Glutamatergic neuron (in vitro differentiated cells): ENCODE data around the gene APOLD1. TPM values are rescaled to one million over a fixed set of nuclear protein-coding genes. Genes with fewer than 3 reads are reported as not detected.

Experiments used
- DNase-seq: peaks from one replicate; pipeline ENCODE4 v3.0.0; 2022
- H3K27ac Mint-ChIP-seq: one replicate; pipeline ENCODE4 v1.8.0; 2020; ENCODE audit warnings: mild to moderate bottlenecking, mixed read lengths, inconsistent platforms; ENCODE audit not compliant: unreplicated experiment
- H3K27me3 Mint-ChIP-seq: one replicate; pipeline ENCODE4 v1.8.0; 2020; ENCODE audit warnings: mild to moderate bottlenecking, moderate library complexity, mixed read lengths, inconsistent platforms; ENCODE audit not compliant: unreplicated experiment
- H3K36me3 Mint-ChIP-seq: one replicate; pipeline ENCODE4 v1.8.0; 2020; ENCODE audit warnings: mild to moderate bottlenecking, mixed read lengths, inconsistent platforms; ENCODE audit not compliant: unreplicated experiment
- H3K4me1 Mint-ChIP-seq: one replicate; pipeline ENCODE4 v1.8.0; 2020; ENCODE audit warnings: mild to moderate bottlenecking, low read depth, mixed read lengths, inconsistent platforms; ENCODE audit not compliant: unreplicated experiment
- H3K4me3 Mint-ChIP-seq: one replicate; pipeline ENCODE4 v1.8.0; 2020; ENCODE audit warnings: mild to moderate bottlenecking, mixed read lengths, inconsistent platforms; ENCODE audit not compliant: unreplicated experiment
- H3K9me3 Mint-ChIP-seq: one replicate; pipeline ENCODE4 v1.8.0; 2020; ENCODE audit warnings: mild to moderate bottlenecking, moderate library complexity, mixed read lengths, inconsistent platforms; ENCODE audit not compliant: unreplicated experiment
- total RNA-seq: library from RNA; stranded (reverse); fragmentation: NEBNext Ultra II Directional; extraction: Animal tissue kit (Norgen Biotek cat#: 25700); gene quantifications from one replicate; pipeline ENCODE4 v1.2.1, GENCODE V29; 2021; ENCODE audit not compliant: unreplicated experiment
- TF ChIP-seq, protein P1 (sequence below): fragments of 200-600 bp; sonication (generic); IDR thresholded peaks from one replicate; pipeline ENCODE4 v1.5.0; 2021; ENCODE audit not compliant: partially characterized antibody, unreplicated experiment

The APOLD1 gene
- total RNA-seq, 1 donor from 2014 or later = 0.86 TPM

DNA sequence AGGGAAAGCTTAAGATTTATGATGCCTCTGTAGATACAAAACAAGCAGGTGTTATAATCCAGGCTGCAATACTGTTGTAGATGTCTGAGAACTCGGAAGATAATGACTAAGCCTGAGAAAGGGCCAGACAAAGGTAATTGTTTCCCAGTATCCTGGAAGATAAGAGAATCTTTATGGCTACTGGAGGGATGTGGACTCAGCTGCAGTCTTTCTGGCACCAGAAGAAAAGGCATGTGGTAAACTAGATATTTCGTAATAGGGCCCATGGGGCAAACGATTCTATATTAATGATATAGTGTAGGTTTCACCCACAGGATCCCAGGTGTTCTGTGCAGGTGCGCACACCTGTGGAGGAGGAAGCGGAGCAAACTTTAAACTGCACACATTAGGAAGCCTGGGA lies 9.2 kb upstream of the APOLD1 start:
- DNase-seq = no peak
- H3K27me3 Mint-ChIP-seq = no peaks in the 10 kb centered on the region
- TF ChIP-seq, protein P1, sequence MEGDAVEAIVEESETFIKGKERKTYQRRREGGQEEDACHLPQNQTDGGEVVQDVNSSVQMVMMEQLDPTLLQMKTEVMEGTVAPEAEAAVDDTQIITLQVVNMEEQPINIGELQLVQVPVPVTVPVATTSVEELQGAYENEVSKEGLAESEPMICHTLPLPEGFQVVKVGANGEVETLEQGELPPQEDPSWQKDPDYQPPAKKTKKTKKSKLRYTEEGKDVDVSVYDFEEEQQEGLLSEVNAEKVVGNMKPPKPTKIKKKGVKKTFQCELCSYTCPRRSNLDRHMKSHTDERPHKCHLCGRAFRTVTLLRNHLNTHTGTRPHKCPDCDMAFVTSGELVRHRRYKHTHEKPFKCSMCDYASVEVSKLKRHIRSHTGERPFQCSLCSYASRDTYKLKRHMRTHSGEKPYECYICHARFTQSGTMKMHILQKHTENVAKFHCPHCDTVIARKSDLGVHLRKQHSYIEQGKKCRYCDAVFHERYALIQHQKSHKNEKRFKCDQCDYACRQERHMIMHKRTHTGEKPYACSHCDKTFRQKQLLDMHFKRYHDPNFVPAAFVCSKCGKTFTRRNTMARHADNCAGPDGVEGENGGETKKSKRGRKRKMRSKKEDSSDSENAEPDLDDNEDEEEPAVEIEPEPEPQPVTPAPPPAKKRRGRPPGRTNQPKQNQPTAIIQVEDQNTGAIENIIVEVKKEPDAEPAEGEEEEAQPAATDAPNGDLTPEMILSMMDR = no peak
- no peak overlapping the region for H3K4me3 Mint-ChIP-seq
- peaks cover 2% of the 10 kb centered on the region for H3K9me3 Mint-ChIP-seq
- H3K36me3 Mint-ChIP-seq = peaks cover 6% of the 10 kb centered on the region
- H3K27ac Mint-ChIP-seq = no peak overlapping the region
- H3K4me1 Mint-ChIP-seq = no peaks in the 10 kb centered on the region

- TF ChIP-seq, protein P1 = no peak
- Mint-ChIP-seq H3K27me3 (no peaks in the 10 kb centered on the region), H3K9me3 (peaks cover 2% of the 10 kb centered on the region), H3K27ac (no peak overlapping the region), H3K36me3 (peaks cover 6% of the 10 kb centered on the region), H3K4me1 (no peaks in the 10 kb centered on the region), H3K4me3 (no peak overlapping the region)
- DNase-seq = no peak
Observed at GRCh38 chr12:12777092-12777491, 8.4 kb upstream of the APOLD1 start.

- Mint-ChIP-seq H3K4me3 (no peak overlapping the region), H3K4me1 (no peaks in the 10 kb centered on the region), H3K27ac (no peak overlapping the region), H3K27me3 (no peaks in the 10 kb centered on the region), H3K9me3 (no peaks in the 10 kb centered on the region), H3K36me3 (peaks cover 5% of the 10 kb centered on the region)
- DNase-seq = no peak
- TF ChIP-seq, protein P1 = no peak
Observed at GRCh38 chr12:12779007-12779406, 6.5 kb upstream of the APOLD1 start.

GRCh38 chr12:12779529-12779928 lies 5.9 kb upstream of the APOLD1 start:
- no peak overlapping the region for H3K27ac Mint-ChIP-seq
- no peak overlapping the region for H3K4me3 Mint-ChIP-seq
- no peaks in the 10 kb centered on the region for H3K27me3 Mint-ChIP-seq
- no peak for DNase-seq
- TF ChIP-seq, protein P1 = no peak
- H3K36me3 Mint-ChIP-seq = peaks cover 5% of the 10 kb centered on the region
- no peaks in the 10 kb centered on the region for H3K9me3 Mint-ChIP-seq
- no peaks in the 10 kb centered on the region for H3K4me1 Mint-ChIP-seq

DNA sequence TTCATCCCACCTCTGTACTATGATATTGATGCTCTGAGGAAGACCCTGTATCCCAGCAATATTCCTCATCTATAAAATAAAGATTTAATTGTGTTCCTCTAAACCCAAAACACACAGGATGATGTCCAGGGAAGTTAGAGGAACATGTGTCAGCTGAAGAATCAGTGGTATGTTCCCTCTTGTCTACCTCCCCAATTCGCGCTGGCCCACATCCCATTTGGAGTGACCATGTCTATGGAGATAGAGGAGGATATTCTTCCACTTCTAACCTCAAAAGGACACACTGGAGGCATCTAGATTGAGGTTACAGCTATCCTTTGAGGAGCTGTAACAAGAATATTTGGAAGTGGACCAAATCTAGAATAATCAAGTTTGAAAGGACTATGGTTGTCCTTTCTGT lies 1.3 kb upstream of the APOLD1 start:
- Mint-ChIP-seq H3K27ac (no peak overlapping the region), H3K4me3 (no peak overlapping the region), H3K36me3 (peaks cover 5% of the 10 kb centered on the region), H3K4me1 (peaks cover 6% of the 10 kb centered on the region), H3K9me3 (peaks cover 1% of the 10 kb centered on the region), H3K27me3 (peaks cover 3% of the 10 kb centered on the region)
- TF ChIP-seq, protein P1 = no peak
- DNase-seq = no peak
